ENCODE results near the gene MINDY4. TPM values are rescaled to one million over a fixed set of nuclear protein-coding genes. Genes with fewer than 3 reads are reported as not detected.

The MINDY4 gene
- total RNA-seq, 2 donors from 2014 or later: 1.6 to 1.8 TPM

- Mint-ChIP-seq H3K27me3 (peaks cover 19% of the 10 kb centered on the region), H3K4me3 (no peak overlapping the region), H3K36me3 (ENCODE audit: low read depth) (no peaks in the 10 kb centered on the region), H3K4me1 (no peaks in the 10 kb centered on the region), H3K27ac (no peak overlapping the region)
- DNase-seq: peak in 1 of 3 donors; percentile 2
- H3K9me3 ChIP-seq (ENCODE audit: control insufficient read depth, low read length, poor library complexity, severe bottlenecking): no peaks in the 10 kb centered on the region
- no peak for ATAC-seq
Measured at GRCh38 chr7:30929686-30930085, 158.5 kb downstream of the MINDY4 start.

GRCh38 chr7:30930621-30931020 lies 159.4 kb downstream of the MINDY4 start:
- H3K36me3 Mint-ChIP-seq (ENCODE audit: low read depth): no peaks in the 10 kb centered on the region
- no peaks in the 10 kb centered on the region for H3K9me3 ChIP-seq (ENCODE audit: control insufficient read depth, low read length, poor library complexity, severe bottlenecking)
- no peaks in the 10 kb centered on the region for H3K4me1 Mint-ChIP-seq
- DNase-seq (no peak), ATAC-seq (no peak)
- H3K27me3 Mint-ChIP-seq: peaks cover 19% of the 10 kb centered on the region
- H3K4me3 Mint-ChIP-seq: no peak overlapping the region
- H3K27ac Mint-ChIP-seq: no peak overlapping the region

- no peaks in the 10 kb centered on the region for H3K36me3 Mint-ChIP-seq (ENCODE audit: low read depth)
- ATAC-seq: no peak
- H3K27me3 Mint-ChIP-seq: peaks cover 21% of the 10 kb centered on the region
- no peaks in the 10 kb centered on the region for H3K9me3 ChIP-seq (ENCODE audit: control insufficient read depth, low read length, poor library complexity, severe bottlenecking)
- no peaks in the 10 kb centered on the region for H3K4me1 Mint-ChIP-seq
- peak overlapping the region; percentile 54 for H3K27ac Mint-ChIP-seq
- H3K4me3 Mint-ChIP-seq: no peak overlapping the region
- no peak for DNase-seq
Measured at GRCh38 chr7:30931161-30931928, 160.1 kb downstream of the MINDY4 start.

DNA sequence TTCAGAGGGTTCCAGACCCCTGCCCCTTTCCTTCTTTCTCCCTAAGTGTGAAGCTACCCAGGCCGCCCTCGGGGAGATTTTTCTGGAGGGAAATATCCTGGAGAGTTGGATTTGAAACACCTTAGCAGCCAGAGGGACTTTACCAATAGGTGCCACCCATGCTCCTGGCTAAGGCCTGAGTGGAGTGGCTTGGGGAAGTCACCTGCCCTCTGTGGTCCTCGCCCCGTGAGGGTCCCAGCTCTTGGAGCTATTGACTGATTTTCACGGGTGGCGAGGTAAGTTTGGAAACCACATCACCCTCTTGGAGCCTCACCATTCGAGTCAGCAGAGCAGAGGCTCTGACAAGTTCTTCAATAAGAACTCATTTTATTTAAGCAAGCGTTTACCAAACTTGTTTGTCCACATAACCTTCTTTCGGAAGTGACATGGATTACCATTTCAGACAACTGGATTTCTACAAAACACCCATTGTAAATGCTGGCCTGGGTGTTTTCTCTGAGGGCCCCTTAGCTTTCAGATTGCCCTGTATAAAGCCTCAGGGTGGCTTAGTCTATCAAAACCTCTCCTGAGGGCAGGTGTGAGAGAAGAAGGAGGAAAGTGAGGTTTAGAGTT lies 160.8 kb downstream of the MINDY4 start:
- Mint-ChIP-seq H3K27ac (peak overlapping the region; percentile 54), H3K4me3 (no peak overlapping the region), H3K4me1 (no peaks in the 10 kb centered on the region), H3K27me3 (peaks cover 27% of the 10 kb centered on the region), H3K36me3 (ENCODE audit: low read depth) (no peaks in the 10 kb centered on the region)
- DNase-seq (no peak), ATAC-seq (no peak)
- no peaks in the 10 kb centered on the region for H3K9me3 ChIP-seq (ENCODE audit: control insufficient read depth, low read length, poor library complexity, severe bottlenecking)

- peaks cover 27% of the 10 kb centered on the region for H3K27me3 Mint-ChIP-seq
- ATAC-seq (no peak), DNase-seq (no peak)
- no peaks in the 10 kb centered on the region for H3K36me3 Mint-ChIP-seq (ENCODE audit: low read depth)
- H3K27ac Mint-ChIP-seq: no peak overlapping the region
- H3K9me3 ChIP-seq (ENCODE audit: control insufficient read depth, low read length, poor library complexity, severe bottlenecking): no peaks in the 10 kb centered on the region
- H3K4me3 Mint-ChIP-seq: no peak overlapping the region
- no peaks in the 10 kb centered on the region for H3K4me1 Mint-ChIP-seq
Measured at GRCh38 chr7:30932562-30932961, 161.3 kb downstream of the MINDY4 start.

DNA sequence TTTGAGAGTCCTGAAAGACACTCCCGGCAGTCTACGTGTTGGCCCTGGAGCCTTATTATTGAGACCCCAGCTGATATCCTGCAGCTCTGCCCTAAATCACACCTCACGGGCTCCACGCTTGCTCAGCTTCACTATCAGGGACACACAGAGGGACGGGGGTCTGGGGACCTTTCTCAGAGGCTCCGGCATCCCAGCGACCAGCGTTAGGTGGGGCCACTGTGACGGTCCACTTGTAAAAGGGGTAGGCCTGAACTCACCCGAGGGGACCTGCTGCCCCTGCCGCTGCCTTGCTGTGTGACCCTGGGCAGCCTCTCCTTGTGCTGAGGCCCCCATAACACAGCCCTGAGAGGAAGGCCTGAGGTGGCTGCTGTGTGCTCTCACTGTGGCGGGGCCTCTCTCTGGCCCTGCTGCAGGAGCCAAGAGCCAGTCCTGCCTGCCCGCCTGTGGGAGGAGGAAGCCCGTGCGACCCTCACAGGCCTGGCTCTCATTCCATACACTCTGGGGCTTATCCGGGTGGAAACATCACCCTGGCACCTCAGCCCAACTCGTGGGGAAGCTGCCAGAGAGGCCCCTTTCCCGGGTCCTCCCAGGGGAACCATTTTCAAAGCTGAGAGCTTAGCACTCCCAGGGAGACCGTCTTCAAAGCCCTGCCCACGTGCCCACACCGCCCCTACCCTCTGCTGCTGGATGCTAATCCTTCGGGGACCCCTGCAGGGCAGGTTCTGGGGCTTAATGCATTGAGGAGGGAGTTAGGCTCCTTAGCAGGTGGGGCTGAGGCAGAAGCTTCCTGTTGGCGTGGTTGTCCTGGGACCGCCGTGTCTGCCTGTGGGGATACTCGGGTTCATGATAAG lies 162.1 kb downstream of the MINDY4 start:
- no peak overlapping the region for H3K27ac Mint-ChIP-seq
- no peak for ATAC-seq
- no peaks in the 10 kb centered on the region for H3K4me1 Mint-ChIP-seq
- H3K36me3 Mint-ChIP-seq (ENCODE audit: low read depth): no peaks in the 10 kb centered on the region
- H3K9me3 ChIP-seq (ENCODE audit: control insufficient read depth, low read length, poor library complexity, severe bottlenecking): no peaks in the 10 kb centered on the region
- DNase-seq: no peak
- H3K4me3 Mint-ChIP-seq: no peak overlapping the region
- peaks cover 29% of the 10 kb centered on the region for H3K27me3 Mint-ChIP-seq

DNA sequence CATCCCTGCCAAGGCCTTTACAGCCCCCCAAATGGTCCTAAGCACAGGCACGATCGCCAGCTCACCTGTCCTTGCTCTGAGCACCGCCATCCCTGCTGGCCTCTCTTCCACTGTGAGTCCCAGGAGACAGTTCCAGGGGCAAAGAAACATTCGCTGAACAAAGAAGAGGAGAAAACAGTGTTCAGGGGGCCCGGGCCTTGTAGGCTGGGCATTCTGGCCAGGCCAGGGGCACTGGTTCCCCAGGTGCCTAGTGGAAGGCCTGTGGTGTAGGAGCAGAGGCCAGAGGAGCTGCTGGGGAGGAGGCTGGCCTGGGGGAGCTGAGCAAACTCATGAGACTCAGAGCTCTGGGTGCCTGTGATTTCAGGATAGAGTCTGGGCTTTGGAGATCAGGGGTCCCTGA lies 163.0 kb downstream of the MINDY4 start:
- no peak overlapping the region for H3K4me3 Mint-ChIP-seq
- H3K4me1 Mint-ChIP-seq: no peaks in the 10 kb centered on the region
- ATAC-seq (no peak), DNase-seq (no peak)
- H3K27ac Mint-ChIP-seq: no peak overlapping the region
- H3K9me3 ChIP-seq (ENCODE audit: control insufficient read depth, low read length, poor library complexity, severe bottlenecking): no peaks in the 10 kb centered on the region
- H3K27me3 Mint-ChIP-seq: peaks cover 33% of the 10 kb centered on the region
- no peaks in the 10 kb centered on the region for H3K36me3 Mint-ChIP-seq (ENCODE audit: low read depth)

DNA sequence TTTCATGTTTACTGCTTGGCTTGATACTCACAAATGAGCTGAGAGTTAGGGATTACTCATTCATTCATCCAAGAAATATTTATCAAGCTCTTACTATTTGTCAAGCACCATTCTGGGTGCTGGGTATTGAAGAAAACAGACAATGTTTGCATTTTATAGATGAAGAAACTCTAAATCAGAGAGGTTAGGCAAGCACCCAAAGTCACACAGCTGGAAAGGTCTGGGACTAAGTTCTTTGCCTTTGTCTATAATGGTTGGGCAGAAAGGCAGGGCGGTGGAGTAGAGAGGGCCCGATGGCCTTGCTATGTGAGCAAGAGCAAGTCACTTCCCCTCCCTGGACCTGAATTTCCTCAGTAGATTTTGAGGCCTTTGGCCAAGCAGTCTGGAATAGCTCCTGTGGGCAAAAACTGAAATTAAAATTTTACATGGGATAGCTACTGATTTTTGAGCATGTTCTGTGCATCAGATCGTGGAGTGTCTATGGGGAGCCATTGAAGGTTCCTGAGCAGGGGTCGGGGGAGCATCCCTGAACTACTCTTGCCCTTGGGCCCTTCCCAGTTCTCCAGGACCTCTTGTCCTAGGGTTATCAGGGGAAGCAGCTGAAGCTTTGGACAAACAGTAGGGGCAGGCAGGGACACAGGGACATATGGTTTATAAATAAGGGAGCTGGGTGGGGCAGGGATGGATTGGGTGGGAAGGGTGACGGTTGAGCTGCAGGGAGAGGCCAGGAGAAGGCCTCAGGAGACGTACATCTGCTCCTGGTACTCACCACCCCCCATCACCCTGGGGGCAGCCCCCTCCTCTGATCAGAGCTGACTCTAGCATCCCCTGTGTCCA lies 163.7 kb downstream of the MINDY4 start:
- Mint-ChIP-seq H3K36me3 (ENCODE audit: low read depth) (no peaks in the 10 kb centered on the region), H3K27me3 (peaks cover 32% of the 10 kb centered on the region), H3K4me3 (no peak overlapping the region), H3K27ac (no peak overlapping the region), H3K4me1 (no peaks in the 10 kb centered on the region)
- DNase-seq: no peak
- no peak for ATAC-seq
- H3K9me3 ChIP-seq (ENCODE audit: control insufficient read depth, low read length, poor library complexity, severe bottlenecking): no peaks in the 10 kb centered on the region

DNA sequence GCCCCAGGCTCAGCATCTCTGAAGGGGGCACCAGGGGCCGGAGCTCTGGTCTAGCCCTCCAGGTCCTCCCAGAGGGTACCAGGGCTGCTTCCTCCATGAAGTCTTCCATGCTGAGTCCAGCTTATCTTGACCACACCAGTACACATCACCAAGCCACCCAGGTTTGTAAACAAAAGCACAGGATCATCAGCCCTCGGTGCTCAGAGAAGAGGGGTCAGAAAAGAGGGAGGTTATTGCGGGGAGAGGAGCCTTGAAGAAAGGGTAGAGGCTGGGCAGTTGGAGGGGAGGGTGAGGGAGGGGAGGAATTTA lies 164.3 kb downstream of the MINDY4 start:
- Mint-ChIP-seq H3K4me3 (no peak overlapping the region), H3K27ac (no peak overlapping the region), H3K36me3 (ENCODE audit: low read depth) (no peaks in the 10 kb centered on the region), H3K4me1 (no peaks in the 10 kb centered on the region), H3K27me3 (peaks cover 32% of the 10 kb centered on the region)
- no peak for ATAC-seq
- no peak for DNase-seq
- no peaks in the 10 kb centered on the region for H3K9me3 ChIP-seq (ENCODE audit: control insufficient read depth, low read length, poor library complexity, severe bottlenecking)

DNA sequence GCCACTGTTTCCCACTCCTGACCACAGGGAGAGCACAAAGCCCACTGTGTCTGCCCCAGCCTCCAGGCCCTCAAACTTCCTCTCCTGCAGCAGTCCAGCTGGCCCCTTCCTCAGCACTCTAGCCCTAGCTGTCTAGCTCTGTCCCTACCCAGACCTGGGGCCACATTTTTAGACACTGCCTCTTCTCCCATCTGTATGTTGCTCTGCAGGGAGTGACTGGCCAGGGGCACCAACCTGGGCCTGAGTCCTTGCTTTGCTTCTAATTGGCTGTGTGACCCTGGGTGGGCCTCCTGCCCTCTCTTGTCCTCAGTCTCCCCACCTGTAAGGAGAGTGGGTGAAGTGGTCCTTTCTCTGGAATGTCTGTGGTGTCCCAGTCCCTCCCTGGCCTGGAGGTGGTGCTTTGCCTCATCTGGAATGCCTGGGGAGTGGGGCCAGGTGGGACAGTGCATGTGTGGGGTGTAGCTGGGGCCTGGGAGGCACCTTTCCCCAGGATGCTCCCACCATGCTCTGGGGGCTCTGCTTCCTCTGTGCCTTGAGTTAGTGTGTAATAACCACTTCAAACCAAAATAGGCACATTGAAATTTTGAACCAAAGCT lies 165.5 kb downstream of the MINDY4 start:
- H3K4me3 Mint-ChIP-seq: no peak overlapping the region
- DNase-seq (no peak), ATAC-seq (no peak)
- H3K27ac Mint-ChIP-seq: peak overlapping the region; percentile 45
- H3K27me3 Mint-ChIP-seq: peaks cover 33% of the 10 kb centered on the region
- no peaks in the 10 kb centered on the region for H3K9me3 ChIP-seq (ENCODE audit: control insufficient read depth, low read length, poor library complexity, severe bottlenecking)
- H3K36me3 Mint-ChIP-seq (ENCODE audit: low read depth): no peaks in the 10 kb centered on the region
- H3K4me1 Mint-ChIP-seq: no peaks in the 10 kb centered on the region

DNA sequence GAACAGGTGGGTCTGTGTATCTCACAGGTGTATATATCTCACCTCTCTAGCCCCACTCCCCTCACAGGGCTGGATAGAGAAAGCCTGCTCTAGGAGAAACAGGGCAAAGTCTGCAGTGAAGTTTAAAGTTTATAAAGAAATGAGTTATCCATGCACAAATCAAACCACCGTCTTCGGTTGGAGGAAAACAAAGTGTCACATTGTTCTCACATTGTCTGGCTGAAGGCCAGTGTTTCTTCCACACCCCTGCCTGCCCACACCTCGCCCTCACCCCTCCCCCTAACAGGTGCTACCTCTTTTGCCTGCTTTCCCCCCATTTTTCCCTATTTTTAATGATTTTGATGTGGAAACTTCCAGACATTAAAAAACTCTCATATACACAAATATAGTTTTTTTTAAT lies 166.2 kb downstream of the MINDY4 start:
- no peaks in the 10 kb centered on the region for H3K4me1 Mint-ChIP-seq
- DNase-seq (no peak), ATAC-seq (no peak)
- no peak overlapping the region for H3K27ac Mint-ChIP-seq
- no peak overlapping the region for H3K4me3 Mint-ChIP-seq
- H3K36me3 Mint-ChIP-seq (ENCODE audit: low read depth): no peaks in the 10 kb centered on the region
- peaks cover 36% of the 10 kb centered on the region for H3K27me3 Mint-ChIP-seq
- H3K9me3 ChIP-seq (ENCODE audit: control insufficient read depth, low read length, poor library complexity, severe bottlenecking): no peaks in the 10 kb centered on the region

GRCh38 chr7:30938435-30939316 lies 167.5 kb downstream of the MINDY4 start:
- H3K36me3 Mint-ChIP-seq (ENCODE audit: low read depth): no peaks in the 10 kb centered on the region
- H3K4me3 Mint-ChIP-seq: no peak overlapping the region
- peak; percentile 63 for ATAC-seq
- H3K27me3 Mint-ChIP-seq: peaks cover 45% of the 10 kb centered on the region
- H3K4me1 Mint-ChIP-seq: no peaks in the 10 kb centered on the region
- no peak overlapping the region for H3K27ac Mint-ChIP-seq
- DNase-seq: peak in 2 of 3 donors; percentile 38 to 51
- H3K9me3 ChIP-seq (ENCODE audit: control insufficient read depth, low read length, poor library complexity, severe bottlenecking): no peaks in the 10 kb centered on the region
